Activated gamma-delta T cell treated with Interleukin-2 at 50 U/mL for 16 hours (primary cell): ENCODE results near the gene CADM3.

Experiments used
- DNase-seq: peaks from one replicate; pipeline ENCODE4 v3.0.0-alpha.2; 2020

CADM3 gene

DNA sequence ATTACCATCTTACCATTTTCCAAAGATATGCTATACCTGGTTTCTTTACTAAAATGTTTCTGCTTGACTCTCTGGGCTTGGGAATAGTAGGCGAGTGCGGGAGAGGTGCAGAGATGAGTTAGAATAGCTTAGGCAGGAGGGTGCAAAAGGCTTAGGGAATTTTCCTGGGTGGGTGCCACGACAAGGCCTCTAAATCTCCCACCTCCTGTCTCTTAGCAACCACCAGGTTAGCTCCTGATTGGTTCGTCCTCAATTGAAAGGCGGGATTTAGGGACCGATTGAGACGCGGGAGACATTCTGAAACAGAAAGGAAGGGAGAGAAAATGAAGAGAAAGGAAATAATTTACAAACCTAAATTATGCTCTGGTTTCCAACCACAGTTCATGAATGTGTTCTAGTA is 36.4 kb downstream of the CADM3 start:
- DNase-seq = no peak

DNA sequence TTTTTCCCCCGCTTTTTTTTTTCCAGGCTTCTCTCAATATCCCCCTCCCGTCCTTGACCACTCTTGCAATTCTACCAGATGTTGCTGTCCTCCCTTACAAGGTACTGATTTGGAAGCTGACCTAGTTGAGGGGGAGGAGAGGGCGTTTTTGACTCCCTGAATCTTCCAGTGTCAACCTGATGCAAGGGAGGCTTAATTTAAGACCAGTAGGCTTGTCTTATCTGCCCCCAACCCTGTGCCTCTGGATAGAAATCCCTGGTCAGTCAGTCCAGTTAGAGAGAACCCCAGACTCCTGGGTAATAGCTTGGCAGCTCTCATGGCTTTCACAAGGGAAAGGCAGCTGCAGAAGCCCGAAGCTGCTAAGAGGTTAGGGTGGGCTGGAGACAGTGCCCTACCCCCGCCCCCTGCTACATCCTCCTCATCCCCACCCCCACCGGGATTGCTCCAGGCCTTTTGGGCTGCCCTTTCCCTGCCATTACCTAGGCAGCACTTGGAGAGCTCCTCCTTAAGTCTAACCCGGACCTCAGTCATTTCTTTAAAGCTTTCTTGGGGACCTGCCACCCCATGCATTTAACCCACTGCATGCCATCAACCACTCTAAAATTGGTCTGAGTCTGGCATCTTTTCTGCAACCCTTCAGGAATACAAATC is 36.9 kb downstream of the CADM3 start:
- no peak for DNase-seq

DNA sequence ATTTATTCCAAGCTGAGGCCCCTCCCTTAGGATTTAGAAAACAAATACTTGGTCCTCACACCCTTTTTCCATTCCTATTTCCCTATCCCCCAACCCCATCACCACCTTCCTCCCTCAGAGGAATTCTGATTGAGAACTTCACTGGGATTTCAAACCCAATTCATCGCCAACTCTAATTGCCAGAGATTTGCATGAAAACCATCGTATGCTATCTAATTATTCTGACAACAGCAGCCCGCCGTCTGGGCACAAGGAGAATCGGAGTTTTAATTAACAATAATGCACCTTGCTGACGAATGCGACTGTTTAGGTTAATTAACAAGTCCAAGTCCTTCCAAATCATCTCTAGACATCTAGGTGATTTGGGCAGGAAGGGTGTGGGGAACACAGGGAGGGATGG is 37.6 kb downstream of the CADM3 start:
- no peak for DNase-seq

DNA sequence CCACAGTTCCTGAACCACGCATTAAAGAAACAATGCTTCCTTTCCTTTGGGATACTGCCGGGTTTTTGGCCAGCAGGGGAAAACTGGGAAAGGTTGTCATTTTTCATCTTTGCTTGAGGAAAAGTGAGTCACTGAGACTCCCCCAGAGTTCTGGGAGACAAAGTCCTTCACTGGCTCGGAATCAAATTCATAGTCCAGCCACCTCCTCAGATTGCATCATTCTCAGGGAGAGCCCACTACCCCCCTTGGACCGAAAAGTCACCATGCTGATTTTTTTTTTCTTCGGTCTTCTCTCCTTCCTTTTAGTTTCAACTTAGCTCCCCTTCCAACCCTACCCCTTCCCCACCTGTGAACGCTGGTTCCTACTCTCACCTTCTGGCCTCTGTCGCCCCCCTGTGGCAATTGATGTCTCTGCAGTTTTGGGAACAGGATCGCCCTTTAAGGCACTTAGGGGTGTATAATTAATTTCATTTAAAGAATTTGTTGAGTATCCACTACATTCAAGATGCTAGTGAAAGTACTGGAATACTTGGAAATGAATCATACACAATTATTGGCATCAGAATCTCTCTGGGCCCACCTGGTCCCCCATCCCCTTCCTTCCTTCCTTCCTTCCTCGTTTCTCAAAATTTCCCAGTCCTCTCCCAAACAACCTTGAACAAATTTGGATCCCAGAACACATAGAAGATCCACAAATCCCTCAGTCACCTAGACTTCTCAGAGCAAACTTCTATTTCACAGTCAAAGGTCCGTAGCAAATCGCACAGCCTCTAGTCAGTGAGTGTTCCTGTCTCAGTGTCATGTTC is 40.1 kb downstream of the CADM3 start:
- peak; percentile 33 for DNase-seq

DNA sequence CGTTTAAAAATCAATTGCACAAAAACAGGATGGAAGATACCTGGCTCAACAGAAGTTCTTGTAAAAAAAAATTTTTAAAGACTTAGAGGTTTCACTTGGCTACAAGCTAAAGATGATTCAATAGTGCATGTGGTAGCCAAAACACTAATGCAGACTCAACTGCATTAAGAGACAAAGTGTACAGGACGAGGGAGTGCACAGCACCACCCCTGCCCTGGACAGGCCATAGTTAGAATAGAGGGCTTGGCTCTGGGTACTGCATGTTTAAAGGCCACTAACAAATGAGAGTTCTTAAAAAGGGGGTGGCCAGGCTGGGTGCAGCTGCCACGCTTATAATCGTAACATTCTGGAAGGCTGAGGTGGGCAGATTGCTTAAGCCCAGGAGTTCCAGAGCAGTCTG is 41.2 kb downstream of the CADM3 start:
- no peak for DNase-seq

DNA sequence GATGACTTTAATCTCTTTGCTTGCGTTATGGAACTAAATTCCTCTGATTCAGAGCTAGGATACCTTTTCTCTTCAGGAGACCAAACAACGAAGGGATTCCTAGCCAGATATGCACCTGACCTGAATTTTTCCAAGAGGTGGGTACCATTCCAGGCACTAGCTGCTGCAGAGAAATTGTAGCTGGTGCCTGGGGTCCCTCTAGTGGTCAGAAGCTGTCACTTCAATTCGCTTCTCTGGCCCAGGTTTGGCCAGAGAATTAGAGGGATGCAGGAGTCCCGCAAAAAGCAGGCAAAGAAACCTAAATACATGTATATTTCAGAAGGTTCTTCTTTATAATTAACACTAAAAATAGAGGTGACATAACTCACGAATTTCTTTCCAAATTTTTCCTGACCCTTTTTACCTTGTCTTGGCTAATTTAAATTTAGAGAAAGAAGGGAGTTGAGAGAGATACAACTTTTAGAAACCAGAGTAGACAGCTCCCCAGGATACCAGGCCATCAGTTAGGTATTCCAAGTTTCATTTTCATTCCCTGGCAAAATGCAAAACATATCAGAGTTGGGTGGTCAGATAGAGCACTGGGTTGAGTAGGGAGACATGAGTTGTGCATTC is 42.8 kb downstream of the CADM3 start:
- peak; percentile 22 for DNase-seq

DNA sequence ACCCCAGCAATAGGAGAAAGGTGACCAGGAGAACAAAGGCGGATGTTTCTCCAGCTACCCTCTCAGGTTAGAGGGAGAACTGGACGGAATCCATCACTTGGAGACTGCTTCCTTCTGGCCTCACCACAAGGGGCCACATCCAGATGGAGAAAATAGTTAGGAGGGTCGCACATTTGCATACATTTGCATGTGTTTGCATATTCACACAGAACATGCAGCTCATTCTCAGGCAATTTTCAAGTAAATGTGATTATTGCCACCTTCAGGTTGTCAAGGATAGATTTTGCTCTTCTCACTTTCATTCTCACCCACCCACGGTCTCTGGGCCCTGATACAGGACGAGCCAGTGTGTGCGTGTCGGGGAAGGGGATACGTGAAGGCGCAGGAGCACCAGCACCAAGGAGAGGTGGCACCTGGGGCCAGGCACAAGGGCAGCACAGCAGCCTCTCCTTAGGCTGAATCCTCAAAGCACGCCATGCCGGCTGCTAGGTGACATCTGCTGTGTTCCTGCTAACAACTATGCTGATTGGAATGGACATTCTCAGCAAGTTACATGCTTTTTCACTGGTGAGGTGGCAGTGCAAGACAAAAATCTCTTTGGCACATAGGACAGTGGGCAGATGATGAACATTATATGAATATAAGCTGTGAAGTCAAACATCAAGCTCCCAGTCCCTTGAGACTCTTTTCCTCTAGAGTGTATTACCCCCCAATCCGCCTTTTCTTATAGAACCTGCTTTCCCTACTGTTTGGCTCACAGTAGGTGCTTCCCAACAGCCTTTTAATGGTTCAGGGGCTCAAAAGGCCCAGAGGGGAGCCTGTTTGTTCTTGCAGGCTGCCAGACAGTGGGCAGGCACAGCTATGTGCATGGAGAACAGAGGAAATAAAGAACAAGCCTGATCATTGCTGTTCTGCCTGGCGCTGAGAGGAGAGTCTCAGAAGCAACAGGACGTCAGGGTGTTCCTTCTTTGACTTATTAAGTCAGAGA is 47.5 kb downstream of the CADM3 start:
- no peak for DNase-seq

DNA sequence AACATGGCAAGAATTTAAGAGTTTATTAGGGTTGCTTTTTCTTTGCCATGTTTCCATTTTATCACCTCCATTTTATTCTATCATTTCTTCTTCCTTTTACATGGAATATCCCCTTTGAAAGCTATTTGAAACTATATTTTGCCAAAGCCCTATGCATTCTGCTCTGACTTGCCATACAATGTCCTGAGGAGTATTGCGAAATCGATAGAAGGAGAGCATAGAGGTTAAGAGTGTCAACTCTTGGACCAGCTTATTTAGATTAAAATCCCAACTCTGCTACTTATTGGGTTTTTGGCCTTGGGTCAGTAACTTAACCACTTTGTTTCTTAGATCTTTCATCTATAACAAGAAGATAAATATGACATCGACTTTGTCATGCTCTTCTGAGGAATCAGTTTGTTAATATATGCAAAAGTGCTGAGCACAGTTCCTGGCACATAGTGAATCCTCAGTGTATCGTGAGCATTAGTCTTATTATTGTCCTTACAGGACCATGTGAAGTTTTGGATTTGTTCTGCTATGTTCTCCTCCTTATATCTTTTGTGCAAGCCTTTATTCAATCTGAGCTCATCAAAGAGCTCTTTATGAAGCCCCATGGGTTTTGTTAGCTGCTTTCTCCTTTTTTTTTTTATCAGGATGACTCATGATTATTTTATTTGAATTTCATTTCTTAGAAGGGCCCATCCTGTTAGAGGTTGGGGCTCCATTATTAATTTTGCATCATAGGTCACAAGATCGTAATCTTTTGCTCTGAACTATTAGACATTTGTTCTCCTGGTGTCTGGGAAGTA is 50.9 kb downstream of the CADM3 start:
- no peak for DNase-seq

DNA sequence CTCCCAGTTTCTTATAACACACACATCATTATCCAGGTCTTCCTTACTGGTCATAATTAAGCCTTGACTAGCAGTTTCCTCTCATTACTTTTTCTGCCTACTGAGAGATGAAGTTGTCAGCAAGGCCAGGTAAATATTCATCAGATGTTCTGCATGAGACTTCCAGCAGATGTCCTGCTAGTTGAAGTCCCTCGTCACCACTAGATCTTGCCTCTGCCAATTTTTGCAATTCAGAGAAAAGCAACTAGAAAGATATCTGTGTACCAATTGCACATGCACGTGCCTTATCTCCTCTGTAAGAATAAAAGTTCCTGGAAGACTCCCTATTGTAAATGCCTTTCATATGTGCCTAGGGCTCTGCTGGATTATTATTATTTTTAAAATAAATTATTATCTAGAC is 51.6 kb downstream of the CADM3 start:
- no peak for DNase-seq

DNA sequence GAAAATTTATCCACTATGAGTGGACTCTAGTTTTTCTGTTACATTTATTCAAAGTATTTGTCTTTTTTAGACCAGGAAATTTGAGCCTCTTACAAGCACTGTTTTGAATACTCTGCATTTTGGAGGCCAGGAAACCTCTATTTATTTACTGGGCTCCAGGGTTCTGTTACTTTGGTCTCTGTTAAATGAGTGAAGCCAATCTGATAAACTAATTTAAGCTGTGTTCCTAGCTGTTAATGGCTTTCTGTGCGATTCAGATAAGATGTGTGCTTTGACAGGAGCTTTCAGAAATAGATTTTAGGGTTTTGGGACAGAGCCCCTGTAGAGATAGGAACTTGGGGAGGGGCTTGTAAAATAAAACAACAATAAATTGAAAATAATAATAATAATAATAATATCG is 57.1 kb downstream of the CADM3 start:
- DNase-seq = no peak

DNA sequence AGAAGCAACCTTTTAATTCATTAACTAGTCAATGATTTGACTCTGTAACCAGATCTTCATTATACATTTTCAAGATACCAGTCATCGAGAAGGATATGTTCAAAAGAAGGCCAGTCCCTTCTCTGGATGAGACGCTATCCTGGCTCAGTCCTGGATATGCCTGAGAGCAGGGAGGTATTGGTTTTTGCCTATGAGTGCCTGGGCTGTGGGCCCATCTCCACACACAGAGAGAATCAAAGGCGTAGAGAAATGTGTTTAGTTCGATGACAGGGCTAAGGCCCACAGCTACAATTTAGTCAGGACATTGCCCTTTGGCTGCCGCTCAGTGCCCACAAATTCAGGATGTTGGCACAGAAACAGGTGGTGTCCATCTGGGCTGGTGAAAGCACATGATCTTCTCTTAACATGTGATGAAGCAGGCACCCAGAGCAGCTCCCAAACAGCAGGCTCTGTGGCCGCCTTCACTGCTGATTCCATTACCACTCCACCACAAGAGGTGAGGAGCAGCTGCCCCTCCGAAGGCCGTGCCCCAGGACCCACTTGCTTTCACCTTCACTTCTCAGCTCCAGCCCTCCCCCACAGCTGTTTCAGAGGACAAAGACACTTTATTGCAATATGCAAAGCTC is 58.0 kb downstream of the CADM3 start:
- DNase-seq = no peak

DNA sequence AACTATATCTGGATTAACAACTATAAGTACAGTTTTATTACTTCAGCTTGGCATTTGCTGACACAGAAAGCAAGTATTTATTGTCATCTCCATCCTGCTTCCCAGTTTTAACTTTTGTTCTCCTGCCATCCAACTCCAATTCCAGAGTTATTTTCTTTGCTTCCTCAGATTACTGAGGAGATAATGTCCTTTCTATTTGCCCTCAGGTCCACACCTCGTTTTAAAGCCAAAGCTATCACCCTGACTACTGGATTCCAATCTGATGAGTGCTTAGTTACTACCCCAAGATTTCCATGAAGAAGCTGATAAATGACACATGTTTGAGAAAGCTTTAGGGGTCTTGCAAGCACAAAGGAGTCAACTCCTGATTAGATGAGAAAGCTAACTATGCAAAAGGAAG is 58.5 kb downstream of the CADM3 start:
- no peak for DNase-seq

DNA sequence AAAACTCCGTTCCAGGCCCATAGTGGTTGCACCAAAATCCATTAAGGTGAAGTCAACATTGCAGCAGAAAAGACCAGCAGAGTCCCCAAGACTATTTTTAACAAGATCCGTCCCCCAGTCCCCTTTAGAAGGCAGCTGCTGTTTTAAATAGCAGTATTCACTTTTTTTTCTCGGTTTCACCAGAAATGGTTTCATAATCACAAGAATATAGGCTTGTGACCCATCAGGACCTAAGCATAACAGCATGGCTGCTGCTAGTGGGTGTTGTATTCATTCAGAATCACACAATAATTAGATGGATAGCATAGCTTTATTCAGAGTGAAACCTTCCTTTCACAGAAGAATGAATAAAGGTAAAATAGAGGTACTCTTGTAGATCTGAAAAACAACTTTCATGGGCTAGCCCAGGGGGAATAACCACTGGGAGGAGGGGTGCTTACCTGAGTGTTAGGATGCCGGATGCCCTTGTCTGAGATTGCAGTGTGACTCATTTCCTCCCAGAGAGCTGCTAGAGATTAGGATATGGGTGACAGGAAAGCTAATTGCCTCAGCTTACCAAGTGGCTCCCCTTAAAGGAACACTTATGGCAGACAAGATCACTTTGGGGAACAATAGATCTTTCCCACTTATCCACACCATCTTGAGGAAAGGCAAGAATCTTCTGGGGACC is 68.3 kb downstream of the CADM3 start:
- no peak for DNase-seq

DNA sequence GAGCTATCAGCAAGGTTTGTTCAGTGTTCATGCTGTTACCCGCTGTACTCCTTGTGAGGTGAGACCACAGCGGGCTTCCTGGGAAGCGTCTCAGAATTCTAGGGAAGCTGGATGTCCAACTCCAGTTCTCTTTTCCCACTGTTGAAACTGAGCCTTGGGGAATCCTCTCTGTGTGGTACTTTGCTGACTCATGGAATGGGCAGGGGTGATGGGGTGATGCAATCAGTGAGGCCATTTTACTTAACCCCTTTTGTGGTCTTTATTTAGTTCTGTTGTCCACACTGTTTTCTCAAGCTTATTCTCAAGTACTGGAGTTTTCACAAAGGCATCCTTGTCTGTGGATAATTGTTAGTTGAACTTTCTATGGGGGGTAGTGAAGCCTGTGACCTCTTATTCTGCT is 75.9 kb downstream of the CADM3 start:
- DNase-seq = no peak

DNA sequence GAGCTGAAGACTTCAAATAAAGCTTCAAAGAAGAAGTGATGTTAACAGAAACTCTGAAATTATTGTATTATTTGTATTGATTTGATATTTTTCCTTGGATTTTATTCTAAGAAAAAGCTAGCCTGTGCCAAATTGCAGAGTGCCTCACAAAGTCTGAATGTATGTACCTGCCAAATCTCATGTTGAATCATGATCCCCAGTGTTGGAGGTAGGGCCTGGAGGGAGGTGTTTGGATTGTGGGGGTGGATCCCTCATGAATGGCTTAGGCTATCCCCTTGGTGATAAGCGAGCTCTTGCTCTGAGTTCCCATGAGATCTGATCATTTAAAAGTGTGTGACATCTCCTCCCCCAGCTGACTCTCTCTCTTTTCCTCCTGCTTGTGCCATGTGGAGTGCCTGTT is 76.9 kb downstream of the CADM3 start:
- no peak for DNase-seq

DNA sequence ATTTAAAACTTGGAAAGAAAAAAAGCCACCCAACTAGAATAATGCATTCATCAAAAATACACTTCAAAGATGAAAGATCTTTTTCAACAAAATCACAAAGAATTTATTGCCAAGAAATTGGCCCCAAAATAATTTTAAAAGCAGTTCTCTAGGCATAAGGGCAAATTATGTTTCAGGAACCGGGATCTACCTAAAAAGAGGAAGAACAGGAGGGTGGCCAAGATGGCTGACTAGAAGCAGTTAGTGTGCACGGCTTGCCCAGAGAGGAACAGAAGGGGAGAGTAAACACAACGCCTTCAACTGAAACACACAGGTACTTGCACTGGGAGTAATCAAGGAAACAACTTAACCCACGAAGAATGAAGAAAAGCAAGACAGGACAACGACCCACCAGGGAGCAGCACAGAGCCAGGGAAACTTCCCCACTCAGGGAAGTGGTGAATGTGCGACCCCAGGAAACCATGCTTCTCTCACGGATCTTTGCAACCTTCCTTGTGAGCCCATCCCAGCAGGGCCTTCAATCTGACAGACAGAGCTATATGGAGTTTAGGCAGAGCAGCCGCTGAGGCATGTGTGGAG is 79.3 kb downstream of the CADM3 start:
- DNase-seq = no peak
